Endodermal cell (in vitro differentiated cells): ENCODE measurements around the gene ZP2. TPM values are rescaled to one million over a fixed set of nuclear protein-coding genes. Genes with fewer than 3 reads are reported as not detected.

Experiments used
- DNase-seq: peaks from one replicate; pipeline ENCODE4 v3.0.0-alpha.2; 2017
- H3K27ac ChIP-seq: 2 replicates; pipeline ENCODE4 v1.5.1; 2013; ENCODE audit warnings: mild to moderate bottlenecking, low read depth, low read length, moderate library complexity
- H3K27me3 ChIP-seq: 2 replicates; pipeline ENCODE4 v1.6.1; 2013; ENCODE audit warnings: mild to moderate bottlenecking, low read length, moderate library complexity; ENCODE audit not compliant: insufficient read depth, control insufficient read depth, poor library complexity, severe bottlenecking
- H3K36me3 ChIP-seq: 2 replicates; pipeline ENCODE4 v1.7.0; 2013; ENCODE audit warnings: mild to moderate bottlenecking, low read length, moderate library complexity; ENCODE audit not compliant: control insufficient read depth, insufficient read depth
- H3K4me1 ChIP-seq: one replicate; pipeline ENCODE4 v1.7.0; 2013; ENCODE audit warnings: low read length; ENCODE audit not compliant: control insufficient read depth, insufficient read depth
- H3K4me3 ChIP-seq: 2 replicates; pipeline ENCODE4 v1.5.1; 2013; ENCODE audit warnings: mild to moderate bottlenecking, low read length, moderate library complexity
- H3K9ac ChIP-seq: 2 replicates; pipeline ENCODE4 v1.6.1; 2013; ENCODE audit warnings: mild to moderate bottlenecking, low read length, moderate library complexity; ENCODE audit not compliant: poor library complexity, severe bottlenecking; ENCODE audit errors: extremely low read depth
- H3K9me3 ChIP-seq: 2 replicates; pipeline ENCODE4 v1.6.1; 2013; ENCODE audit warnings: mild to moderate bottlenecking, low read length, moderate library complexity; ENCODE audit not compliant: control insufficient read depth
- H3K27ac Mint-ChIP-seq: 2 replicates; pipeline ENCODE4 v1.8.0; 2020; ENCODE audit warnings: mixed read lengths
- H3K27me3 Mint-ChIP-seq: 2 replicates; pipeline ENCODE4 v1.8.0; 2021; ENCODE audit warnings: mild to moderate bottlenecking, mixed read lengths; ENCODE audit not compliant: insufficient read depth
- H3K36me3 Mint-ChIP-seq: 2 replicates; pipeline ENCODE4 v1.8.0; 2020; ENCODE audit warnings: low read depth, mixed read lengths
- H3K4me1 Mint-ChIP-seq: 2 replicates; pipeline ENCODE4 v1.8.0; 2020; ENCODE audit warnings: mixed read lengths
- H3K4me3 Mint-ChIP-seq: 2 replicates; pipeline ENCODE4 v1.8.0; 2020; ENCODE audit warnings: mild to moderate bottlenecking, moderate library complexity, mixed read lengths
- H3K9me3 Mint-ChIP-seq: 2 replicates; pipeline ENCODE4 v1.8.0; 2020; ENCODE audit warnings: mild to moderate bottlenecking, mixed read lengths
- WGBS, 2 experiments: methylation state at CpG; one replicate each; pipeline versions ENCODE4 v1.1.5 to v1.1.7; 2013; ENCODE audit warnings: missing lambda C conversion rate in 2 of 2, mixed read lengths in 1 of 2; ENCODE audit not compliant: insufficient coverage in 1 of 2, insufficient read length in 1 of 2; 5-methylcytosine and 5-hydroxymethylcytosine counted together
- total RNA-seq, 2 donors: library from RNA; stranded (reverse); fragmentation: NEBNext Ultra II Directional in 1 of 2; extraction: Animal tissue kit (Norgen Biotek cat#: 25700) in 1 of 2; gene quantifications; 2 replicates in 1 of 2; 3 replicates in 1 of 2; pipeline ENCODE4 v1.2.1, GENCODE V29; 2021
- TF ChIP-seq, protein P1 (sequence below): fragments of 200-600 bp; sonication (generic); conservative IDR thresholded peaks from 2 replicates; pipeline ENCODE4 v1.5.0; 2021; ENCODE audit warnings: antibody characterized with exemption, mild to moderate bottlenecking

ZP2 gene
- total RNA-seq, 2 donors from 2014 or later = not detected

DNA sequence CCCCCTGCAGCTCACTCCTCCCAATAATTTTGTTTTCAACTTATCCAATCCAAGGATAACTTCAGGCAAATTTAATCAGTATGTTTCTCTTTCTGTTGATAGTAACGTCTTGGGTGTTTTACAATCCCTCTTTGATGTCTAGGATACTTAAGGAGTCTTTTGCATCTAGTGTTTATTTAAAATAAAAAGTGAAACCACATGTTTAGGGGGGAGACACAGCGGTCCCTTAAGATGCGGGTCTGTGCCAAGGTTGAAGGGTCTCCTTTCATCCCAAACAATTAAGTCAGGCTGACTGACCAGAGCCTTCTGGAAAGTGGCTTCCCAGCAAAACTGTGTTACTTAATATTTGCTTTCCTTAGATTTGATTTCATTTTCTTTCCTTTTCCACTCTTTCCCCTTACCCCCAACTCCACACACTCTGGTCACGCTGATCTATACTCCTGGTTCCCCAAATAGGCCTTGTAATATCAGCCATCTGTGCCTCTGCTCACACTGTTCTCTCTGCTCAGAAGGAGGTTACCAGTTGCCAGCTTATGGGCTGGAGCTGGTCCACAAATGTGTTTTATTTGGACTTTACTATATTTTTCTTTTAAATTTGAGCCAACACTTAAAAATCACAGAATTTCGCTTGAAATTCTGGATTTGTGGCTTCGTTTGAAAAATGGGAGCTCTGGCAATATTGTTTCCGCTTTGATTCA is 33.3 kb upstream of the ZP2 start:
- Mint-ChIP-seq H3K27me3 (peaks cover 5% of the 10 kb centered on the region), H3K4me3 (no peak overlapping the region), H3K27ac (no peak overlapping the region), H3K9me3 (no peaks in the 10 kb centered on the region), H3K4me1 (peaks cover 2% of the 10 kb centered on the region), H3K36me3 (no peaks in the 10 kb centered on the region)
- H3K4me3 ChIP-seq = no peak overlapping the region
- H3K27ac ChIP-seq = no peak overlapping the region
- DNase-seq = no peak
- no peaks in the 10 kb centered on the region for H3K9me3 ChIP-seq
- 92% methylated on average over 5 to 7 of the region's 7 CpGs for WGBS, 2 experiments
- H3K36me3 ChIP-seq = no peaks in the 10 kb centered on the region
- no peaks in the 10 kb centered on the region for H3K27me3 ChIP-seq
- no peaks in the 10 kb centered on the region for H3K4me1 ChIP-seq
- H3K9ac ChIP-seq = no peak overlapping the region
- TF ChIP-seq, protein P1, sequence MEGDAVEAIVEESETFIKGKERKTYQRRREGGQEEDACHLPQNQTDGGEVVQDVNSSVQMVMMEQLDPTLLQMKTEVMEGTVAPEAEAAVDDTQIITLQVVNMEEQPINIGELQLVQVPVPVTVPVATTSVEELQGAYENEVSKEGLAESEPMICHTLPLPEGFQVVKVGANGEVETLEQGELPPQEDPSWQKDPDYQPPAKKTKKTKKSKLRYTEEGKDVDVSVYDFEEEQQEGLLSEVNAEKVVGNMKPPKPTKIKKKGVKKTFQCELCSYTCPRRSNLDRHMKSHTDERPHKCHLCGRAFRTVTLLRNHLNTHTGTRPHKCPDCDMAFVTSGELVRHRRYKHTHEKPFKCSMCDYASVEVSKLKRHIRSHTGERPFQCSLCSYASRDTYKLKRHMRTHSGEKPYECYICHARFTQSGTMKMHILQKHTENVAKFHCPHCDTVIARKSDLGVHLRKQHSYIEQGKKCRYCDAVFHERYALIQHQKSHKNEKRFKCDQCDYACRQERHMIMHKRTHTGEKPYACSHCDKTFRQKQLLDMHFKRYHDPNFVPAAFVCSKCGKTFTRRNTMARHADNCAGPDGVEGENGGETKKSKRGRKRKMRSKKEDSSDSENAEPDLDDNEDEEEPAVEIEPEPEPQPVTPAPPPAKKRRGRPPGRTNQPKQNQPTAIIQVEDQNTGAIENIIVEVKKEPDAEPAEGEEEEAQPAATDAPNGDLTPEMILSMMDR = no peak

DNA sequence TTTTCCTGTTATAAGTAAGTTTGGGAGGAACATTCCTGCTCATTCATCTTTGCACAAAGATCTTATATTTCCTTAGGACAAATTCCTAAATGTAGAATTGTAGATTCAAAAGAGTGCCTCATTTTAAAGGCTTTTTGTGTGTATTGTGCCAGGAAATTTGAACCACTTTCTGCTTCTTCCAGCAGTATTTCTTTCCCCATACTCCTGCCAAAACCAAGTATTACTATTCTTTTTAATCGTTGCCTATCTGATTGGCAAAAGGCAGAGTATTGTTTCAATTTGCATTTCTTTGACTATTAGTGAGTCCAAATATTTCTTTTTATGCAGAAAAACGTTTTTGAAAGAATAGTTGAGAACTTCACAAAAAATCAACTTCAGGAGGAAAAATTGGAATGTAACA is 31.4 kb upstream of the ZP2 start:
- H3K36me3 ChIP-seq = no peaks in the 10 kb centered on the region
- H3K27me3 ChIP-seq = no peaks in the 10 kb centered on the region
- no peak overlapping the region for H3K9ac ChIP-seq
- no peak overlapping the region for H3K4me3 ChIP-seq
- peaks cover 2% of the 10 kb centered on the region for H3K4me1 Mint-ChIP-seq
- H3K27ac ChIP-seq = no peak overlapping the region
- no peaks in the 10 kb centered on the region for H3K4me1 ChIP-seq
- H3K27me3 Mint-ChIP-seq = no peaks in the 10 kb centered on the region
- WGBS, 2 experiments = 38 to 63% methylated on average over 1 to 2 of the region's 2 CpGs
- no peaks in the 10 kb centered on the region for H3K36me3 Mint-ChIP-seq
- TF ChIP-seq, protein P1 = no peak
- H3K27ac Mint-ChIP-seq = no peak overlapping the region
- no peak overlapping the region for H3K4me3 Mint-ChIP-seq
- no peaks in the 10 kb centered on the region for H3K9me3 Mint-ChIP-seq
- H3K9me3 ChIP-seq = no peaks in the 10 kb centered on the region
- DNase-seq = no peak

DNA sequence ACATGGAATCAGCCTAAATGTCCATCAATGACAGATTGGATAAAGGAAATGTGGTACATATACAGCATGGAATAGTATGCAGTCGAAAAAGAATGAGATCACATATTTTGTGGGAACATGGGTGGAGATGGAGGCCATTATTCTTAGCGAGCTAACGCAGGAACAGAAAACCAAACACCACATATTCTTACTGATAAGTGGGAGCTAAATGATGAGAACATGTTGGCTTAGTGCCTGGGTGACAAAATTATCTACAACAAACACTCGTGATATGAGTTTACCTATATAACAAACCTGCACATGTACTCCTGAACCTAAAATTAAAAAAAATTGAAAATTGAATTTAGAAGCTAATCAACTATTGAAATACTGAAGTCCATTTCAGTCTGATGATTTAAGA is 28.3 kb upstream of the ZP2 start:
- H3K9me3 ChIP-seq = no peaks in the 10 kb centered on the region
- no peak for DNase-seq
- no peaks in the 10 kb centered on the region for H3K27me3 ChIP-seq
- peaks cover 4% of the 10 kb centered on the region for H3K4me1 ChIP-seq
- no peaks in the 10 kb centered on the region for H3K36me3 Mint-ChIP-seq
- 98% methylated on average over 3 of the region's 4 CpGs; no CpG with 5 or more reads in 1 of the 2 experiments for WGBS, 2 experiments
- no peak overlapping the region for H3K4me3 ChIP-seq
- H3K27ac Mint-ChIP-seq = no peak overlapping the region
- H3K27me3 Mint-ChIP-seq = no peaks in the 10 kb centered on the region
- no peaks in the 10 kb centered on the region for H3K36me3 ChIP-seq
- H3K4me1 Mint-ChIP-seq = peaks cover 8% of the 10 kb centered on the region
- H3K9ac ChIP-seq = no peak overlapping the region
- no peaks in the 10 kb centered on the region for H3K9me3 Mint-ChIP-seq
- TF ChIP-seq, protein P1 = no peak
- no peak overlapping the region for H3K27ac ChIP-seq
- H3K4me3 Mint-ChIP-seq = no peak overlapping the region
